ENCODE measurements around the gene ARHGAP28. TPM values are rescaled to one million over a fixed set of nuclear protein-coding genes. Genes with fewer than 3 reads are reported as not detected.

ARHGAP28 gene
- total and polyA plus RNA-seq, 10 of the 15 experiments (the other 5 are each of a cell fraction or from before 2014, with no cell fraction given) = not detected

DNA sequence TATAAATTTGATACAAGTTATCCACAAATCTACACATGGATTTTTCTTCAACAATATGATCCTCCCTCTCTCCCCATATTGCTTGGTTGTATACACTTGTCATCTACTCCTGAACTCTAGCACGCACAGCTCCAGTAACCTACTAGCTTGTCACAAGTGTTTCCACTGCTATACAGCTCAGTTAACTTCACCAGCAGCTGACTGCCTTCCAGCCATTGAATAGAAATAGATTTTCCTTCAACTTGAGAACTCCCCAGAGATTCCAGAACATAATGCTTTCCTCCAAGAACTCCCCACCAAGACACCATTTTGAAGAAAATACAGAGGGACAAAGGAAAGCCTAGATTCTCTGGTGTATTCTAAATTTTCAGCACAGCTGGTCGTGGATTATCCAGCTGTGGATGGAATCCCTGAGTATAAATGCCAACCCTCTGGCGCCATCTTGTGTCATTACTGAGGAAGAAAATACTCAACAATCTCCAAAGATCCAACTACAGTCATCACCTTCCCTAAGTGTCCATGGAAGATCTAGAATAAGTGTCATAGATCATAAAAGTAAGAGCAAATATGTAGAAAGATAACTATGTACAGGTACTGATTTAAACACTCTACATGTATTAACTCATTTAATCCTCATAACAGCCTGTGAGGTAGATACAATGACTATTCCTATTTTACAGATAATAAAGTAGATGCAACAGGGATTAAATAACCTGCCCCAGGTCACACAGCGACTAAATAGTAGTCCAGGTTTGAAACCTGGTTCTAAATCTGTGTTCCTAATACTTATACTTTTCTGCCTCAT lies 156.7 kb downstream of the ARHGAP28 start:
- intact Hi-C loops (cut with micrococcal nuclease; ENCODE audit: unreplicated experiment) (loop anchor here (1.0 to 5.0 kb wide), 2 partner anchors 343 to 1019 kb away; no protein-coding TSS in a partner anchor), in situ Hi-C loops (cut with MboI) (loop anchor here (10.0 kb wide), 2 partner anchors 351 to 1021 kb away; no protein-coding TSS in a partner anchor)
- Histone ChIP-seq H4K20me1 (ENCODE audit: control insufficient read depth, insufficient read depth) (no peaks in the 10 kb centered on the region), H3K4me1 (ENCODE audit: control insufficient read depth, insufficient read depth, low read length) (no peaks in the 10 kb centered on the region), H3K79me2 (ENCODE audit: control insufficient read depth, insufficient read depth, low read length) (no peaks in the 10 kb centered on the region), H3K27ac (ENCODE audit: control insufficient read depth, insufficient read depth) (no peak overlapping the region), H3K4me3 (no peak overlapping the region), H2AFZ (ENCODE audit: control insufficient read depth, low read depth, low read length) (no peak overlapping the region), H3K36me3 (ENCODE audit: control insufficient read depth in 2 of 2, insufficient read depth in 2 of 2, low read length in 1 of 2) (no peaks in the 10 kb centered on the region), H3K4me2 (ENCODE audit: control insufficient read depth, insufficient read depth) (no peak overlapping the region), H3K27me3 (replicated peaks in 1 of 2; ENCODE audit: control insufficient read depth in 2 of 2, insufficient read depth in 2 of 2, low read length in 1 of 2) (no peaks in the 10 kb centered on the region), H3K9ac (ENCODE audit: control insufficient read depth, insufficient read depth, low read length) (no peak overlapping the region), H3K9me3 (replicated peaks; ENCODE audit: control insufficient read depth, insufficient read depth, low read length) (no peaks in the 10 kb centered on the region)
- FAIRE-seq (no peak), ATAC-seq (peak; percentile 62), DNase-seq (ENCODE audit: low read depth, low spot score) (no peak)
- ChIA-PET CTCF (interaction anchor here (0.7 to 4.1 kb wide), 8 partner anchors 11 to 1018 kb away, joined by 4 to 46 read pairs (median 4); no protein-coding TSS in a partner anchor), RAD21 (ENCODE audit: unreplicated experiment) (interaction anchor here (0.7 to 1.6 kb wide), 3 partner anchors 343 to 1018 kb away, joined by 3 to 15 read pairs (median 3); no protein-coding TSS in a partner anchor), SMC1A (ENCODE audit: uncharacterized antibody, unreplicated experiment) (interaction anchor here (1.1 to 2.0 kb wide), 6 partner anchors 14 to 1029 kb away, joined by 3 to 7 read pairs (median 6); no protein-coding TSS in a partner anchor), POLR2A (no interaction called here)
- no TSS peak for BruUV-seq (replicated peaks)
- TF ChIP-seq, protein P1, sequence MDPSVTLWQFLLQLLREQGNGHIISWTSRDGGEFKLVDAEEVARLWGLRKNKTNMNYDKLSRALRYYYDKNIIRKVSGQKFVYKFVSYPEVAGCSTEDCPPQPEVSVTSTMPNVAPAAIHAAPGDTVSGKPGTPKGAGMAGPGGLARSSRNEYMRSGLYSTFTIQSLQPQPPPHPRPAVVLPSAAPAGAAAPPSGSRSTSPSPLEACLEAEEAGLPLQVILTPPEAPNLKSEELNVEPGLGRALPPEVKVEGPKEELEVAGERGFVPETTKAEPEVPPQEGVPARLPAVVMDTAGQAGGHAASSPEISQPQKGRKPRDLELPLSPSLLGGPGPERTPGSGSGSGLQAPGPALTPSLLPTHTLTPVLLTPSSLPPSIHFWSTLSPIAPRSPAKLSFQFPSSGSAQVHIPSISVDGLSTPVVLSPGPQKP (IDR thresholded peaks at IDR 0.05; ENCODE audit: low read depth, low read length) = no peak
- TF ChIP-seq, protein P2, sequence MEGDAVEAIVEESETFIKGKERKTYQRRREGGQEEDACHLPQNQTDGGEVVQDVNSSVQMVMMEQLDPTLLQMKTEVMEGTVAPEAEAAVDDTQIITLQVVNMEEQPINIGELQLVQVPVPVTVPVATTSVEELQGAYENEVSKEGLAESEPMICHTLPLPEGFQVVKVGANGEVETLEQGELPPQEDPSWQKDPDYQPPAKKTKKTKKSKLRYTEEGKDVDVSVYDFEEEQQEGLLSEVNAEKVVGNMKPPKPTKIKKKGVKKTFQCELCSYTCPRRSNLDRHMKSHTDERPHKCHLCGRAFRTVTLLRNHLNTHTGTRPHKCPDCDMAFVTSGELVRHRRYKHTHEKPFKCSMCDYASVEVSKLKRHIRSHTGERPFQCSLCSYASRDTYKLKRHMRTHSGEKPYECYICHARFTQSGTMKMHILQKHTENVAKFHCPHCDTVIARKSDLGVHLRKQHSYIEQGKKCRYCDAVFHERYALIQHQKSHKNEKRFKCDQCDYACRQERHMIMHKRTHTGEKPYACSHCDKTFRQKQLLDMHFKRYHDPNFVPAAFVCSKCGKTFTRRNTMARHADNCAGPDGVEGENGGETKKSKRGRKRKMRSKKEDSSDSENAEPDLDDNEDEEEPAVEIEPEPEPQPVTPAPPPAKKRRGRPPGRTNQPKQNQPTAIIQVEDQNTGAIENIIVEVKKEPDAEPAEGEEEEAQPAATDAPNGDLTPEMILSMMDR (IDR thresholded peaks at IDR 0.05 in 2 of 3, conservative IDR thresholded peaks at IDR 0.05 in 1 of 3; ENCODE audit: control insufficient read depth in 2 of 3, extremely low read depth in 1 of 3, insufficient read depth in 1 of 3, low read depth in 3 of 3, low read length in 3 of 3) = peak; percentile 50 to 62 (median 55)
- peak; percentile 78 for TF ChIP-seq RAD21 (IDR thresholded peaks at IDR 0.05; ENCODE audit: insufficient read depth, low read depth, low read length)
- peak; percentile 57; the same call in 1 of the 2 replicates for TF ChIP-seq SMC3 (IDR thresholded peaks at IDR 0.05; ENCODE audit: borderline replicate concordance, low read length)
- WGBS (ENCODE audit: insufficient coverage, insufficient replicate concordance, low lambda C conversion rate, missing lambda C conversion rate) = 0% methylated on average over 4 of the region's 4 CpGs
